HPDE6-E6E7 (cell line): ENCODE measurements around the gene PTPRD.
A peak's percentile ranks its signal among the peaks of the same experiment; 100 is the strongest.

Experiments
- DNase-seq: peaks from one replicate; pipeline ENCODE4 v3.0.0; 2011; ENCODE audit warnings: missing footprints; ENCODE audit errors: extremely low spot score

Gene PTPRD

GRCh38 chr9:9893837-9894236, 719.0 kb downstream of the PTPRD start:
- no peak for DNase-seq

GRCh38 chr9:9892217-9892616, 720.6 kb downstream of the PTPRD start:
- DNase-seq, result no peak

GRCh38 chr9:9881692-9882091, 731.1 kb downstream of the PTPRD start:
- peak; percentile 20 for DNase-seq

- no peak for DNase-seq
These were observed 738.5 kb downstream of the PTPRD start for GRCh38 chr9:9874270-9874669.

- no peak for DNase-seq
These were observed 750.5 kb downstream of the PTPRD start for GRCh38 chr9:9862235-9862810.

GRCh38 chr9:9855177-9856078, 757.4 kb downstream of the PTPRD start:
- no peak for DNase-seq

- DNase-seq, result no peak
These were observed 765.1 kb downstream of the PTPRD start for GRCh38 chr9:9847750-9848149.

GRCh38 chr9:9846557-9846956, 766.2 kb downstream of the PTPRD start:
- DNase-seq, result peak; percentile 9

- DNase-seq, result no peak
These were observed 792.4 kb downstream of the PTPRD start for GRCh38 chr9:9820436-9820835.

GRCh38 chr9:9819886-9820285, 792.9 kb downstream of the PTPRD start:
- DNase-seq, result no peak

GRCh38 chr9:9817176-9817575, 795.6 kb downstream of the PTPRD start:
- no peak for DNase-seq

GRCh38 chr9:9804109-9804508, 808.7 kb downstream of the PTPRD start:
- DNase-seq, result no peak

- DNase-seq, result no peak
These were observed 813.5 kb downstream of the PTPRD start for GRCh38 chr9:9799287-9799686.

GRCh38 chr9:9792144-9792857, 820.5 kb downstream of the PTPRD start:
- no peak for DNase-seq

- DNase-seq, result no peak
These were observed 821.2 kb downstream of the PTPRD start for GRCh38 chr9:9791611-9792010.

- peak; percentile 4 for DNase-seq
These were observed 822.5 kb downstream of the PTPRD start for GRCh38 chr9:9790216-9790872.

GRCh38 chr9:9783711-9784110, 829.1 kb downstream of the PTPRD start:
- DNase-seq, result no peak

- no peak for DNase-seq
These were observed 829.6 kb downstream of the PTPRD start for GRCh38 chr9:9783211-9783610.

- no peak for DNase-seq
These were observed 834.5 kb downstream of the PTPRD start for GRCh38 chr9:9778293-9778692.

- DNase-seq, result no peak
These were observed 838.3 kb downstream of the PTPRD start for GRCh38 chr9:9774471-9774870.

- no peak for DNase-seq
These were observed 841.5 kb downstream of the PTPRD start for GRCh38 chr9:9771314-9771713.

- no peak for DNase-seq
These were observed 848.0 kb downstream of the PTPRD start for GRCh38 chr9:9764821-9765220.
